Activated naive CD4-positive, alpha-beta T cell treated with anti-CD3 and anti-CD28 coated beads, Interleukin-2, amount 50 U/mL, for 16 hours (primary cell): ENCODE results near the gene FAR2.
A peak's percentile ranks its signal among the peaks of the same experiment; 100 is the strongest.
"Not testable (repeated sequence)": the region's sequence is repeated elsewhere in the genome, so short reads cannot be mapped to it uniquely, and the experiment has no call there.

ENCODE experiments used
- DNase-seq: peaks from one replicate; pipeline ENCODE4 v3.0.0-alpha.2; 2020

Gene FAR2

DNA sequence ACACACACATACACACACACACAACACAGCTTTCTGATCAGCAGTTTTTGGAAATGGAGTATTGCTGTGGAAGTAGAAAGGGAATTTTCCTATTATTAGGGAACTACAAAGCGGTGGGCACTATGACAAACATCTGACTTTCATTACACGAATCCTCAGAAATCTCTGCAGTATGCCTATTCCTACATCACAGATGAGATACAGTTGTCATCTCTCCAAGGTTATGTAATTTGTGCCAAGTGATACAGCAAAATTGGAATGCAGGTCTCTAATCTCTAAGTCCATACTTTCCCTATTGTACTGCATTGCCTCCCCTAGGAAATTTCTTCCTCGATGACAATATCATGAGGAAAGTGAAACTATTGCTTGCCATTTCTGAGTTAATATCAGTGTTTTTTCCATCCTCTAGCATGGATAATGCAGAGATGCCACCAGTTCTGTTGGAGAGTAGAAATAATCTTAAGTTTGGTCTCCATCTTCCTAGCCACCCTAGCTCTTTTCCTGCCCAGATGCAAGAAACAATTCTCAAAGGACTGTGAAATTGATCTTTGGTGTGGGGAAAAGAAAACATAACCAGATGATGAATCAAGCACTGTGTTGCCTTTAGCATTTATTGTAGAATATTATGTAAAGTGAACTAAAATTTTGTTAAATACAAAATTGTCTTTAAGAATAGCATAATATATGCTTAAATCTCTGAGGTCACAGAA is 137.2 kb downstream of the FAR2 start:
- DNase-seq = no peak

DNA sequence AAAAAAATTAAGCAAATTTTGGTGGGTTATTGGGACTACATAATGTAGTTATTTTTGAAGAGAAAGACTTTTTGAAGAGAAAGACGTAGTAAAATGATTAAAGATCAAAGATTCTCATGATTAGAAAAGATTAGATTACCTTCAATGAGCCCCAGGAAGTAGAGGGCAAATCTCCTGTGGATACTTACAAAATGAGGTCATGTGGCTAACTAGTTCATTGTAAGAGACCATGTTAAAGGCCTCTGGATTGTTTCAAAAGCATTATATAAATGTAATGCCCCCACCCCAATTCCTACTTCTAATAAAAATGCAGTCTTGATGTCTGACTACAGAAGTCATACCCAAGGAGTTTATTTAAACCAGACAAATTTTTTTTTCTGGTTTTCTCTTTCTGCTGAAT is 138.5 kb downstream of the FAR2 start:
- DNase-seq = no peak

- DNase-seq = no peak
Measured at GRCh38 chr12:29288031-29288430, 139.0 kb downstream of the FAR2 start.

DNA sequence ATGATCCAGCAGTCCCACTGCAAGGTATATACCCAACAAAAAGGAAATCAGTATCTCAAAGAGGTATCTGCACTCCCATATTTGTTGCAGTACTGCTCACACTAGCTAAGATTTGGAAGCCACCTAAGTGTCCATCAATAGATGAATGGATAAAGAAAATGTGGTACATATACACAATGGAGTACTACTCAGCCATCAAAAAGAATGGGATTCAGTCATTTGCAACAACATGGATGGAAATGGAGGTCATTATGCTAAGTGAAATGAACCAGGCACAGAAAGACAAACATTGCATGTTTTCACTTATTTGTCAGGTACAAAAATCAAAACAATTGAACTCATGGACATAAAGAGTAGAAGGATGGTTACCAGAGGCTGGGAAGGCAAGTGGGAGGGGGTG is 141.4 kb downstream of the FAR2 start:
- not testable (repeated sequence) for DNase-seq

GRCh38 chr12:29291226-29291625 is 142.1 kb downstream of the FAR2 start:
- no peak for DNase-seq

- no peak for DNase-seq
Measured at GRCh38 chr12:29299633-29300032, 150.6 kb downstream of the FAR2 start.

GRCh38 chr12:29301114-29301513 is 152.0 kb downstream of the FAR2 start:
- DNase-seq = no peak

GRCh38 chr12:29304388-29304787 is 155.3 kb downstream of the FAR2 start:
- no peak for DNase-seq

- no peak for DNase-seq
Measured at GRCh38 chr12:29306266-29306665, 157.2 kb downstream of the FAR2 start.

- no peak for DNase-seq
Measured at GRCh38 chr12:29306682-29307081, 157.6 kb downstream of the FAR2 start.

DNA sequence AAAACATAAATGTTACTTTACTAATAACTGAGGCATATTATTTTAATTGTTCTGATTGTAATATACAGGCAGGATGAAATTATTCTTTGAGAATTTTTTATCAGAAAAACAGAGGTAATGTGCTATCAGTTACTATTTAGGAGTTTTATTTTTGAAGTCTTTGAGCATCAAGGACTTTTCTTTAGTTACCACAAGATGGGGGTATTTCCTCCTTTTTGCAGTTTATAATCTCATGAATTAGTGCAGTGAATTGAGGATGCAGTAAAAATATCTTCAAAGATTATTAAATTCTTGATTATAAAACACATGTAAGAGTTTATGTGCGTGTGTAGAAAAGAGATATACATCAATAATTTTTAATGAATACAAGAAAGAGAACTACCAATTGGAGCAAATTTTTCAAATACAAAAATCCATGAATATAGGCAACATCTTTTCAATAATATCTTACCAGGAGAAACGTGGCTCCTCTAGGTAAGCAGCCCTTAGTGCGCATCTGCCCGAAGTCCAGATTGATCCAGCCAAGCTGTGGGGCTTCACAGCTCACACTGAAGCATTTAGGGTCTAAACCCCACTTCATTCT is 160.3 kb downstream of the FAR2 start:
- no peak for DNase-seq

- no peak for DNase-seq
Measured at GRCh38 chr12:29310899-29311298, 161.8 kb downstream of the FAR2 start.

- no peak for DNase-seq
Measured at GRCh38 chr12:29314416-29314815, 165.3 kb downstream of the FAR2 start.

DNA sequence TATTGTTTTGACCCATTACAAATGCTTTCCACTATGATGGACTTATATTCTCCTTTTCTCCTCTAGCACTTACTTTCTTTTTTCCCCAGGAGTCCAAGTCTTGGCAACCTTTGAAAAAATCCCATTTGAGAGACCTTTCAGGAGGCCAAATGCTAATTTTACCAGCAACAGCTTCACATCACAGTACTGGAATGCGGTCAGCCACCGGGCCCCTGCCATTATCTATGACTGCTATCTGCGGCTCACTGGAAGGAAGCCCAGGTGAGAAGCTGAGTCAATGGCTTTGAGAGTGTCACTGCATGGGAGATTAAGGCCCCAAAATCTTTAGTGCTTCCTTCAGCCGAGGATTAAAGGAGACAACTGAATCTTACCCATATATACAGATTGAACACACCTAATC is 167.7 kb downstream of the FAR2 start:
- DNase-seq = no peak

DNA sequence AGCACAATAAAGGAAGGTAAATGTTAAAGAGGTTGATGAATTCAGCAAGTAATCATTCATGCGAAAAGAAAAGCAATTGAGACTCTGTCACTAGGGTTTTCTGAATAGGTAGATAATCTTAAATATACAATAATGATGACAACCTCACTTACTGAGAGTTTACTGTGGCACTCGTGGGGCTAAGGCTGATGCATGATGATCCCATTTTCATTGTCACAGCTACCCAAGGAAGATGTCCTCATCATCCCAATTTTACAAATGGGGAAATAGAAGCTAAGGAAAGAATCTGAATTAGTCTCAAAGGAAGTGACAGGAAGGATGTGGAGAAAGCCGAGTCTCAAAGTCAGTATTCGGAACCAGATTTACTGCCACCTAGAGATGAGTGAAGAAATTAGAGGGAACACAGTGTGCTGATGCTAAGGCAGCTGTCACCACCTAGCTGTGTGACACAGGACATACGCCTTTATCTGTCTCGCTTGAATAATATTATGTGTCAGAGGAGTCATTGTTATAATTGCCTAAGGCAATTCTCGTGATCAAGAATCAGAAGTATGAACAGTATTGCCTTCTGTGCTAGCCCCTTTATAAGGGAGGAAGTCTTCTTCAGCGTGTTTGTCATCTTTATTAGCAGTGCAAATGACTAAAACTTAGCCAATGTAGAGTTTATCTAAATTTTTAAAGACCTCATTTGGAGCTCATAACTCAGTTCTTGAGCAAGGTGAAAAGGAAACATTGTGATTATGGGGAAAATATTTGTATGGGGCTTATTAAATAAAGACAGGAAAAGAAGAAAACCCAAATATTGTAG is 168.7 kb downstream of the FAR2 start:
- DNase-seq = peak; percentile 25

GRCh38 chr12:29320295-29321085 is 171.4 kb downstream of the FAR2 start:
- no peak for DNase-seq

GRCh38 chr12:29322157-29322556 is 173.1 kb downstream of the FAR2 start:
- DNase-seq = no peak

GRCh38 chr12:29329411-29329810 is 180.3 kb downstream of the FAR2 start:
- DNase-seq = no peak

DNA sequence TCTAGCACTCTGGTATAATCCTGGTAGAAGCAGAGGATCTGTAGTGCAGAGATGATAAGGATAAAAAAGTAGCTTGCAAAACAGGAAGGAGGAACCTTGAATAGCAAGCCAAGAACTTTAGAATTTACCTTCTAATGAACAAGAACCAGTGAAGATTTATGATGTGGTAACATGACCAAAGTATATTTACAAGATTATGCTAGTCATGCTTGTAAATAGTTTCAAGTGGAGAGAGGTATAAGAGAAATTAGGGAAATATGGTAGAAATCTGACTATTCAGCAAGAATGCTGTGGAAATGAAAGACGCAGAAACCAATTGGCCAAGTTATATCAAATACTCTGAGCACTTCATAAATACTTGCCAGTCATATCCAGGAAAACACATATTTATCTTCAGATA is 184.1 kb downstream of the FAR2 start:
- DNase-seq = no peak

GRCh38 chr12:29334937-29335336 is 185.9 kb downstream of the FAR2 start:
- no peak for DNase-seq

DNA sequence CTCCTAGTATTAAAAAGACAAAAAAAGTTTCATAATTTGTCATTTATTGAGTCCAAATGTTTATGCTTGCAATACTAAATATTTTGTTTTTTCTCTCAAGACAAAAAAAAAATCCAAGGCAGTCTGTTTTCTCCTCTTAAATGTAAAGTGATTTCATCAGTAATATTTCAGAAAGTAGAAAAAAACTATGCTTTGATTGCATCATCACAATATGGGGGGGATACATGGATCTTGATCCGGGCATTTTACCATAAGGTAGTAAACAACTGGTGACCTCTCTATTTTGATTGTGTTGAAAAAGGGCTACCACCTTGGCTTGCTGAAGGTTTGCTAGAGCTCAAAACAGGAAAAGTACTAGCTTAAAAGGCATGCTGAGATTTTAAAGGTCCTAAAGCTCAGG is 188.2 kb downstream of the FAR2 start:
- DNase-seq = no peak

DNA sequence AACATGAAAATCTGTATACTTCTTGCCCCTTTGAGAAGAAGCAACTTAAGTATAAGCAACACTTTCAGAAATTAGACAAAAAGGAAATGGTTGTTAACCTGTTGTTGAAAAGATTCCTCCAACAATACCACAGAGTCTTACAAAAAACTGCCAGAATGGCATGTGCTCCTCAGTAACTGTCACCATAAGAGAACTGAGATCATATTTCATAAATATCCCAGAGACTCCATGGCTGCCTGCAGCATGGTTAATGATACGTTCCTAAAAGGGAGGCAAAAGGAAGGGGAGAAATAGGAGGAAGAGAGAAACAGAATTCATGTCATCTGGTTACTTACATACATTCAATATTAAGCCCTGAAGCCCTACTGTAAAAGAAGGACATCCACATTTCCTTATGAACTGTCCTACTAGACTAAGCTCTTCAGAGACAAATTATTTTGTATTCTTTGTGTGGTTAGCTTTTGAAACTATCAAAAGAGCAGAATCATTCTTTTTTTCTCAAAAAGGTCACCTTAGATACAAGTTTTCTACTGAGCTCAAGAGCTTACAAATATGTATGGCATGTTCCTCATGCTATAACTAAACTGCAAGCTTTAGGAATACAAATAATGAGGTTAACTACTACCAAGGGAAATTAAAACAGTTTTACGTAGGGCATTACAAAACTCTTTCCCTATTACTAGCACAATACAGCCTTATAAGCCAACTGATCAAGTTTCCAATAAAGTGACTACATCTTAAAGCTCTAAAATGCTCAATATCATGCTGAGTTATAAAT is 194.1 kb downstream of the FAR2 start:
- no peak for DNase-seq
